HepG2 (cell line): ENCODE data around the gene PTHLH. TPM values are rescaled to one million over a fixed set of nuclear protein-coding genes. Genes with fewer than 3 reads are reported as not detected.

Experiments used
- ATAC-seq: fragments of 200-7000 bp; cut with Tn5 transposase; 3 replicates; pipeline ENCODE4 v1.9.1; 2020; ENCODE audit warnings: mild to moderate bottlenecking, moderate library complexity
- BruUV-seq: library from RNA; stranded (reverse); fragments of 400-500 nt; replicated peaks from 2 replicates; lab custom pipeline; 2021; lab: Mats Ljungman, UMichigan
- CTCF ChIA-PET: fragments of 300-600 bp; formaldehyde crosslinking; extraction: SDS; loops from one replicate; lab custom pipeline; 2021; ENCODE audit warnings: low total read pairs, inconsistent platforms, low intra/inter-chr PET ratio; lab: Yijun Ruan, JAX
- POLR2A ChIA-PET: fragments of 350-600 bp; sonication (Branson Sonifier 250); formaldehyde crosslinking; loops from one replicate; lab custom pipeline; 2020; ENCODE audit warnings: antibody characterized with exemption, inconsistent platforms; lab: Yijun Ruan, JAX
- DNase-seq: peaks from one replicate; pipeline ENCODE4 v3.0.0-alpha.2; 2015; ENCODE audit warnings: low spot score
- FAIRE-seq: peaks from 3 replicates; lab custom pipeline; 2011; peaks lifted over from hg19 to GRCh38; lab: Jason Lieb, UNC
- H2AFZ ChIP-seq: one replicate; pipeline ENCODE4 v1.6.1; 2011; ENCODE audit warnings: low read length, inconsistent platforms
- H3K27ac ChIP-seq: fragments of 300-600 bp; 3 replicates; pipeline ENCODE4 v1.8.0; 2011; ENCODE audit warnings: mixed run types, mild to moderate bottlenecking, mixed read lengths, low read length, inconsistent platforms; ENCODE audit not compliant: insufficient read depth; ENCODE audit errors: extremely low read length
- H3K27me3 ChIP-seq, 2 experiments: fragments of 200-600 bp in 1 of 2; 2 replicates in 1 of 2; 3 replicates in 1 of 2; pipeline versions ENCODE4 v1.6.0 to v1.8.0; 2011; ENCODE audit warnings: low read length in 2 of 2, mild to moderate bottlenecking in 2 of 2, moderate library complexity in 2 of 2, inconsistent platforms in 1 of 2; ENCODE audit not compliant: insufficient read depth in 2 of 2, control insufficient read depth in 1 of 2
- H3K36me3 ChIP-seq, 2 experiments: fragments of 200-600 bp in 1 of 2; replicated peaks in 1 of 2; 2 replicates in 1 of 2; 3 replicates in 1 of 2; pipeline versions ENCODE4 v1.5.1 to v1.8.0; 2011; ENCODE audit warnings: low read length in 2 of 2, inconsistent platforms in 1 of 2; ENCODE audit not compliant: insufficient read depth in 2 of 2, control insufficient read depth in 1 of 2
- H3K4me1 ChIP-seq: 2 replicates; pipeline ENCODE4 v1.5.1; 2012; ENCODE audit warnings: low read length, inconsistent platforms; ENCODE audit not compliant: insufficient read depth
- H3K4me2 ChIP-seq: 2 replicates; pipeline ENCODE4 v1.6.0; 2011; ENCODE audit warnings: low read depth, low read length, inconsistent platforms
- H3K4me3 ChIP-seq, 3 experiments: fragments of 200-600 bp in 1 of 3; sonication (generic), shearing (Covaris generic) in 1 of 3; replicated peaks in 1 of 3; 2 replicates each; pipeline ENCODE4 v1.5.1; 2011 to 2016; ENCODE audit warnings: low read length in 3 of 3, inconsistent platforms in 2 of 3, low read depth in 2 of 3, mild to moderate bottlenecking in 2 of 3, control low read depth in 1 of 3, mixed read lengths in 1 of 3; ENCODE audit not compliant: insufficient read depth in 1 of 3
- H3K79me2 ChIP-seq: one replicate; pipeline ENCODE4 v1.6.1; 2011; ENCODE audit warnings: low read length, inconsistent platforms; ENCODE audit not compliant: insufficient read depth
- H3K9ac ChIP-seq: 2 replicates; pipeline ENCODE4 v1.6.0; 2011; ENCODE audit warnings: mild to moderate bottlenecking, low read depth, low read length, inconsistent platforms; ENCODE audit not compliant: insufficient read depth
- H3K9me3 ChIP-seq: 2 replicates; pipeline ENCODE4 v1.5.1; 2012; ENCODE audit warnings: mild to moderate bottlenecking, low read length
- H4K20me1 ChIP-seq: 2 replicates; pipeline ENCODE4 v1.6.0; 2011; ENCODE audit warnings: inconsistent platforms, mild to moderate bottlenecking, low read length, moderate library complexity; ENCODE audit not compliant: insufficient read depth
- CCAR2 ChIP-seq: fragments of 200-400 bp; formaldehyde crosslinking; optimal IDR thresholded peaks from 2 replicates; pipeline ENCODE3; 2018; ENCODE audit warnings: low read depth, mild to moderate bottlenecking, low read length, moderate library complexity
- HNRNPUL1 ChIP-seq: fragments of 200-400 bp; formaldehyde crosslinking; IDR thresholded peaks from 2 replicates; pipeline ENCODE4 v1.6.1; 2017; ENCODE audit warnings: low read depth, mild to moderate bottlenecking, low read length, moderate library complexity
- ISX ChIP-seq: sonication (generic); formaldehyde crosslinking; conservative IDR thresholded peaks from 2 replicates; pipeline ENCODE4 v1.5.0; 2020; ENCODE audit warnings: missing genetic modification reagents
- KLF6 ChIP-seq: IDR thresholded peaks from 2 replicates; pipeline ENCODE4 v1.8.0; 2016; ENCODE audit warnings: missing biosample characterization, missing genetic modification reagents
- SMC3 ChIP-seq: IDR thresholded peaks from 2 replicates; pipeline ENCODE4 v1.6.1; 2011; ENCODE audit warnings: low read length, improper control_type of control experiment
- ZNF879 ChIP-seq: sonication (generic); formaldehyde crosslinking; IDR thresholded peaks from 2 replicates; pipeline ENCODE4 v1.8.1; 2023; ENCODE audit warnings: missing genetic modification reagents
- WGBS: methylation state at CpG from one replicate; pipeline ENCODE4 v1.1.6; 2017; ENCODE audit warnings: low lambda C conversion rate; 5-methylcytosine and 5-hydroxymethylcytosine counted together
- in situ Hi-C: cut with HindIII; loops from 2 replicates; pipeline ENCODE4 v1.10.0; 2017; ENCODE audit warnings: low pct_unique_long_range_greater_than_20kb; ENCODE audit not compliant: extremely low pct_ligation_motif_present
- intact Hi-C: fragments of 100-400 bp; cut with micrococcal nuclease; formaldehyde crosslinking; loops from one replicate; pipeline ENCODE4 v1.10.0; 2022; ENCODE audit not compliant: unreplicated experiment
- polyA plus RNA-seq, 8 experiments: library from polyadenylated mRNA; depleted of rRNA in 3 of 8; stranded (reverse) in 7 of 8; unstranded in 1 of 8; fragments of >200 nt; fragmentation: Illumina TruSeq in 4 of 8; extraction: Trizol in 4 of 8; gene quantifications; 2 replicates each; pipeline versions ENCODE4 v1.2.1 to v1.2.3, GENCODE V29; 2011 to 2016; ENCODE audit warnings: low read depth in 4 of 8, missing spikeins in 1 of 8, mixed read lengths in 1 of 8; ENCODE audit not compliant: insufficient read depth in 1 of 8
- total RNA-seq, 5 experiments: library from RNA; depleted of rRNA; stranded (reverse); fragments of >200 nt; fragmentation: Illumina TruSeq; extraction: Trizol; gene quantifications; 2 replicates each; pipeline ENCODE4 v1.2.3, GENCODE V29; 2016; ENCODE audit warnings: low read depth in 1 of 5
- TF ChIP-seq, protein P1 (sequence below): sonication (generic); formaldehyde crosslinking; IDR thresholded peaks from 2 replicates; pipeline ENCODE4 v1.5.0; 2020; ENCODE audit warnings: missing genetic modification reagents
- TF ChIP-seq, protein P2 (sequence below): sonication (generic); formaldehyde crosslinking; IDR thresholded peaks from 2 replicates; pipeline ENCODE4 v1.4.0; 2020; ENCODE audit warnings: mild to moderate bottlenecking, missing genetic modification reagents
- TF ChIP-seq, protein P3 (sequence below): IDR thresholded peaks from 2 replicates; pipeline ENCODE4 v1.6.1; 2016; ENCODE audit warnings: missing genetic modification reagents, missing compliant biosample characterization
- TF ChIP-seq, protein P4 (sequence below), 2 experiments: sonication (generic) in 1 of 2; formaldehyde crosslinking in 1 of 2; IDR thresholded peaks; 2 replicates each; pipeline versions ENCODE4 v1.5.1 to v1.6.1; 2011 to 2020; ENCODE audit warnings: borderline replicate concordance in 1 of 2, low read depth in 1 of 2, low read length in 1 of 2, mild to moderate bottlenecking in 1 of 2, missing genetic modification reagents in 1 of 2, moderate library complexity in 1 of 2

PTHLH gene
- total and polyA plus RNA-seq, 2 of the 13 experiments (the other 11 are each of a cell fraction or from before 2014, with no cell fraction given), result 0.22 TPM; not detected in 1

DNA sequence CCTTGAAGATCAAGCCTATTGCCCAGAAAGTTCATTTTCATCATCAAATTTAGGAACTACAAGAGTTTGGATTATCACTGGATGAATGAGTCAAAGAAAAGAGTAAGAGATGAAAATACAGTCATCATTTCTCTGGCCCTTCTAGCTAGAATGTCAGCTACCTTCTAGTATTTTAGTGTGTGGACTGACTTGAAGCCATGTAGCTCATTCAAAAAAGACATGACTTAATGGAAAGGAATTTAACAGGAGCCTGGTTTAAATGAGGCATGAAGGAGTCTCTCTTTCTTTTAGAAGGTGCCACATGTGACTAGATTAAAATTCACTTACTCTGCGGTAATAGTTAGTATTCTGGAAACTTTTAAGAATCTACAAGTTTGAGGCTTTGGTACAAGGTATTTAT is 7.1 kb downstream of the PTHLH start:
- H3K9ac ChIP-seq, result no peak overlapping the region
- CTCF ChIA-PET, result no interaction called here
- intact Hi-C loops, result no loop called here
- H3K79me2 ChIP-seq, result no peaks in the 10 kb centered on the region
- FAIRE-seq (no peak), DNase-seq (no peak), ATAC-seq (no peak)
- no peak overlapping the region for H3K27ac ChIP-seq
- peaks cover 12% of the 10 kb centered on the region for H3K4me1 ChIP-seq
- no peaks in the 10 kb centered on the region for H4K20me1 ChIP-seq
- WGBS, result 0% methylated on average over 1 of the region's 1 CpG
- H3K4me3 ChIP-seq, result no peak overlapping the region
- H3K4me2 ChIP-seq, result no peak overlapping the region
- TF ChIP-seq ZNF879 (CRISPR knock-in tag) (no peak), SMC3 (no peak), KLF6 (no peak)
- TF ChIP-seq, protein P1, sequence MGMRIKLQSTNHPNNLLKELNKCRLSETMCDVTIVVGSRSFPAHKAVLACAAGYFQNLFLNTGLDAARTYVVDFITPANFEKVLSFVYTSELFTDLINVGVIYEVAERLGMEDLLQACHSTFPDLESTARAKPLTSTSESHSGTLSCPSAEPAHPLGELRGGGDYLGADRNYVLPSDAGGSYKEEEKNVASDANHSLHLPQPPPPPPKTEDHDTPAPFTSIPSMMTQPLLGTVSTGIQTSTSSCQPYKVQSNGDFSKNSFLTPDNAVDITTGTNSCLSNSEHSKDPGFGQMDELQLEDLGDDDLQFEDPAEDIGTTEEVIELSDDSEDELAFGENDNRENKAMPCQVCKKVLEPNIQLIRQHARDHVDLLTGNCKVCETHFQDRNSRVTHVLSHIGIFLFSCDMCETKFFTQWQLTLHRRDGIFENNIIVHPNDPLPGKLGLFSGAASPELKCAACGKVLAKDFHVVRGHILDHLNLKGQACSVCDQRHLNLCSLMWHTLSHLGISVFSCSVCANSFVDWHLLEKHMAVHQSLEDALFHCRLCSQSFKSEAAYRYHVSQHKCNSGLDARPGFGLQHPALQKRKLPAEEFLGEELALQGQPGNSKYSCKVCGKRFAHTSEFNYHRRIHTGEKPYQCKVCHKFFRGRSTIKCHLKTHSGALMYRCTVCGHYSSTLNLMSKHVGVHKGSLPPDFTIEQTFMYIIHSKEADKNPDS (CRISPR knock-in tag), result no peak
- in situ Hi-C loops, result no loop called here
- no TSS peak for BruUV-seq
- H3K9me3 ChIP-seq, result no peaks in the 10 kb centered on the region
- peaks cover 0 to 28% of the 10 kb centered on the region in 2 experiments; a peak in 4 of 5 replicates for H3K27me3 ChIP-seq
- H2AFZ ChIP-seq, result no peak overlapping the region
- POLR2A ChIA-PET, result no interaction called here
- H3K36me3 ChIP-seq, result no peaks in the 10 kb centered on the region

DNA sequence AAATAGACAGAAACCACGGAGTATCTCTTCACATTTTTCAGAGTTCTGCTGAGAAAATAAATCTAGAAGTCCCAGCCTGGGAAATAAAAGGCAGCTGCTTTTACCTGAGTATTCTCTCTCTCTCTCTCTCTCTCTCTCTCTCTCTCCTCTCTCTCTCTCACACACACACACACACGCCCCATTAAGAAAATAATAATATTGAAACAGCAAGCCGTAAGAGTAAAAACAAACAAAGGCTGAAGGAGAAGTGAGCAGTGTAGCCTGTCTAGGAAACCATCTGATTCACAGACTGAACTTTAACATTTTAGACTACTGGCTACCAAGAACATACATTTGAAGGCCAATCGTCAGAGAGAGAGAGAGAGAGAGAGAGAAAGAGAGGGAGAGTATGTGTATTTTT is 8.4 kb downstream of the PTHLH start:
- WGBS, result 3% methylated on average over 4 of the region's 4 CpGs
- no peak for TF ChIP-seq ISX (CRISPR knock-in tag)
- TF ChIP-seq, protein P2, sequence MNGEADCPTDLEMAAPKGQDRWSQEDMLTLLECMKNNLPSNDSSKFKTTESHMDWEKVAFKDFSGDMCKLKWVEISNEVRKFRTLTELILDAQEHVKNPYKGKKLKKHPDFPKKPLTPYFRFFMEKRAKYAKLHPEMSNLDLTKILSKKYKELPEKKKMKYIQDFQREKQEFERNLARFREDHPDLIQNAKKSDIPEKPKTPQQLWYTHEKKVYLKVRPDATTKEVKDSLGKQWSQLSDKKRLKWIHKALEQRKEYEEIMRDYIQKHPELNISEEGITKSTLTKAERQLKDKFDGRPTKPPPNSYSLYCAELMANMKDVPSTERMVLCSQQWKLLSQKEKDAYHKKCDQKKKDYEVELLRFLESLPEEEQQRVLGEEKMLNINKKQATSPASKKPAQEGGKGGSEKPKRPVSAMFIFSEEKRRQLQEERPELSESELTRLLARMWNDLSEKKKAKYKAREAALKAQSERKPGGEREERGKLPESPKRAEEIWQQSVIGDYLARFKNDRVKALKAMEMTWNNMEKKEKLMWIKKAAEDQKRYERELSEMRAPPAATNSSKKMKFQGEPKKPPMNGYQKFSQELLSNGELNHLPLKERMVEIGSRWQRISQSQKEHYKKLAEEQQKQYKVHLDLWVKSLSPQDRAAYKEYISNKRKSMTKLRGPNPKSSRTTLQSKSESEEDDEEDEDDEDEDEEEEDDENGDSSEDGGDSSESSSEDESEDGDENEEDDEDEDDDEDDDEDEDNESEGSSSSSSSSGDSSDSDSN (CRISPR knock-in tag), result no peak
- TF ChIP-seq, protein P3, sequence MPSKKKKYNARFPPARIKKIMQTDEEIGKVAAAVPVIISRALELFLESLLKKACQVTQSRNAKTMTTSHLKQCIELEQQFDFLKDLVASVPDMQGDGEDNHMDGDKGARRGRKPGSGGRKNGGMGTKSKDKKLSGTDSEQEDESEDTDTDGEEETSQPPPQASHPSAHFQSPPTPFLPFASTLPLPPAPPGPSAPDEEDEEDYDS (CRISPR knock-in tag), result no peak
- TF ChIP-seq HNRNPUL1, result no peak
- TF ChIP-seq, protein P4, sequence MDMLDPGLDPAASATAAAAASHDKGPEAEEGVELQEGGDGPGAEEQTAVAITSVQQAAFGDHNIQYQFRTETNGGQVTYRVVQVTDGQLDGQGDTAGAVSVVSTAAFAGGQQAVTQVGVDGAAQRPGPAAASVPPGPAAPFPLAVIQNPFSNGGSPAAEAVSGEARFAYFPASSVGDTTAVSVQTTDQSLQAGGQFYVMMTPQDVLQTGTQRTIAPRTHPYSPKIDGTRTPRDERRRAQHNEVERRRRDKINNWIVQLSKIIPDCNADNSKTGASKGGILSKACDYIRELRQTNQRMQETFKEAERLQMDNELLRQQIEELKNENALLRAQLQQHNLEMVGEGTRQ (IDR thresholded peaks at IDR 0.05; ENCODE audit: low read depth, low read length), result no peak
- TF ChIP-seq, protein P4 (CRISPR knock-in tag; IDR thresholded peaks at IDR 0.05; ENCODE audit: borderline replicate concordance), result no peak
- TF ChIP-seq CCAR2, result no peak

More for the DNA sequence above, 8.4 kb downstream of the PTHLH start:
- no TSS peak for BruUV-seq
- no peak for FAIRE-seq
- DNase-seq, result no peak
- no peak overlapping the region for H3K4me3 ChIP-seq
- H3K36me3 ChIP-seq, result no peaks in the 10 kb centered on the region
- ATAC-seq, result no peak
- H3K79me2 ChIP-seq, result no peaks in the 10 kb centered on the region
- ChIA-PET POLR2A (interaction anchor here (1.1 to 1.3 kb wide), 2 partner anchors 57 to 185 kb away, joined by 3 to 4 read pairs; no protein-coding TSS in a partner anchor), CTCF (no interaction called here)
- in situ Hi-C loops, result no loop called here
- H4K20me1 ChIP-seq, result no peaks in the 10 kb centered on the region
- peaks cover 0 to 18% of the 10 kb centered on the region in 2 experiments; a peak in 4 of 5 replicates for H3K27me3 ChIP-seq
- H3K9ac ChIP-seq, result no peak overlapping the region
- H3K9me3 ChIP-seq, result no peaks in the 10 kb centered on the region
- H2AFZ ChIP-seq, result no peak overlapping the region
- intact Hi-C loops, result no loop called here
- no peak overlapping the region for H3K27ac ChIP-seq
- H3K4me1 ChIP-seq, result peaks cover 3% of the 10 kb centered on the region; the same call in 1 of the 2 replicates
- no peak overlapping the region for H3K4me2 ChIP-seq
